OCI-LY1 (cell line): ENCODE results near the gene COL12A1.

ENCODE experiments used
- EZH2 ChIP-seq: fragments of 200-600 bp; sonication (generic), shearing (Covaris generic); IDR thresholded peaks from 2 replicates; pipeline ENCODE4 v1.8.0; 2017; ENCODE audit warnings: borderline replicate concordance, mixed run types, mild to moderate bottlenecking, antibody characterized with exemption, low read length, moderate library complexity, mixed read lengths
- TF ChIP-seq, protein P1 (sequence below): fragments of 200-600 bp; sonication (generic), shearing (Covaris generic); IDR thresholded peaks from 2 replicates; pipeline ENCODE4 v1.5.1; 2017; ENCODE audit warnings: mild to moderate bottlenecking, antibody characterized with exemption, low read length, moderate library complexity, mixed read lengths

DNA sequence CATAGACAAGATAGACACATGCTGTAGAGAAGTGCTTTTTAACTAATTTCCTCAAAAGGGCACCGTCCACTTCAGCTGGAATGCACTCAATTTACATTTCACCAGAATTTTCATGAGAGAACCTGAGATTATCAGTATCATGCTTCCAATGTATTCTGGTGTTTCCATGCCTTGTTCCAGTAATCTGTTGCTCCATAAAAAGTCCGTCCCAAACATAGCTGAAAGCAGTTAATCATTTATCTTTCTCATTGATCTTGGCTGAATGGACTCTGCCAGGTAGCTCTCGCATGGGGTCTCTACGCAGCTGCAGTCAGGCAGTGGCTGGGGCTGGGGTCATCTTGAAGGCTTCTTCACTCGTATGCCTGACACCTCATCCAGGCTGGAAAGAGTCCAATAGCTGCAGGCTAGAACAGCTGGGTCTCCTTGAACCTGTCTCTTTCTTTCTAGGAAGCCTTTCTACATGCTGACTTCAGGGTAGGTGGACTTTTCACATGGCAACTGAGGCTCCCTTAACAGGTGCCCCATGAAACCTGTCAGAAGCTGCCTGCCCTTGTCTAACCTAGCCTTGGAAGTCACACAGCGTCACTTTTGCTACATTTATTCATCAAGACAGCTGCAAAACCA is 18.6 kb upstream of the COL12A1 start:
- TF ChIP-seq, protein P1, sequence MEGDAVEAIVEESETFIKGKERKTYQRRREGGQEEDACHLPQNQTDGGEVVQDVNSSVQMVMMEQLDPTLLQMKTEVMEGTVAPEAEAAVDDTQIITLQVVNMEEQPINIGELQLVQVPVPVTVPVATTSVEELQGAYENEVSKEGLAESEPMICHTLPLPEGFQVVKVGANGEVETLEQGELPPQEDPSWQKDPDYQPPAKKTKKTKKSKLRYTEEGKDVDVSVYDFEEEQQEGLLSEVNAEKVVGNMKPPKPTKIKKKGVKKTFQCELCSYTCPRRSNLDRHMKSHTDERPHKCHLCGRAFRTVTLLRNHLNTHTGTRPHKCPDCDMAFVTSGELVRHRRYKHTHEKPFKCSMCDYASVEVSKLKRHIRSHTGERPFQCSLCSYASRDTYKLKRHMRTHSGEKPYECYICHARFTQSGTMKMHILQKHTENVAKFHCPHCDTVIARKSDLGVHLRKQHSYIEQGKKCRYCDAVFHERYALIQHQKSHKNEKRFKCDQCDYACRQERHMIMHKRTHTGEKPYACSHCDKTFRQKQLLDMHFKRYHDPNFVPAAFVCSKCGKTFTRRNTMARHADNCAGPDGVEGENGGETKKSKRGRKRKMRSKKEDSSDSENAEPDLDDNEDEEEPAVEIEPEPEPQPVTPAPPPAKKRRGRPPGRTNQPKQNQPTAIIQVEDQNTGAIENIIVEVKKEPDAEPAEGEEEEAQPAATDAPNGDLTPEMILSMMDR = no peak
- TF ChIP-seq EZH2 = no peak
